AG10803 (cell line): Measurements from ENCODE around the gene OR1I1.
"Not testable (repeated sequence)": the region's sequence is repeated elsewhere in the genome, so short reads cannot be mapped to it uniquely, and the experiment has no call there.

Source experiments
- DNase-seq: peaks from one replicate; pipeline ENCODE4 v3.0.0; 2010; ENCODE audit warnings: low read depth
- H3K4me3 ChIP-seq: 2 replicates; pipeline ENCODE4 v1.5.1; 2011; ENCODE audit warnings: mild to moderate bottlenecking, low read length, control low read depth
- CTCF ChIP-seq: conservative IDR thresholded peaks from 2 replicates; pipeline ENCODE4 v1.5.1; 2011; ENCODE audit warnings: mild to moderate bottlenecking, low read length, control low read depth, inconsistent platforms

The OR1I1 gene

GRCh38 chr19:15074371-15074770, 7.6 kb upstream of the OR1I1 start:
- no peak overlapping the region for H3K4me3 ChIP-seq
- TF ChIP-seq CTCF: no peak
- no peak for DNase-seq

- no peak for TF ChIP-seq CTCF
- H3K4me3 ChIP-seq: no peak overlapping the region
- DNase-seq: no peak
These were observed 6.2 kb upstream of the OR1I1 start for GRCh38 chr19:15075806-15076205.

GRCh38 chr19:15080002-15080401, 2.0 kb upstream of the OR1I1 start:
- not testable (repeated sequence) for H3K4me3 ChIP-seq, DNase-seq

GRCh38 chr19:15087182-15087581, 5.2 kb downstream of the OR1I1 start:
- TF ChIP-seq CTCF: no peak
- DNase-seq: no peak
- no peak overlapping the region for H3K4me3 ChIP-seq

- H3K4me3 ChIP-seq: no peak overlapping the region
- peak; percentile 64 for DNase-seq
- TF ChIP-seq CTCF: peak; percentile 71
These were observed 10.1 kb downstream of the OR1I1 start for GRCh38 chr19:15091918-15092753.

- no peak overlapping the region for H3K4me3 ChIP-seq
- DNase-seq: no peak
- no peak for TF ChIP-seq CTCF
These were observed 11.0 kb downstream of the OR1I1 start for GRCh38 chr19:15093001-15093400.

- no peak for TF ChIP-seq CTCF
- no peak overlapping the region for H3K4me3 ChIP-seq
- no peak for DNase-seq
These were observed 14.2 kb downstream of the OR1I1 start for GRCh38 chr19:15096223-15096622.

- DNase-seq, H3K4me3 ChIP-seq: not testable (repeated sequence)
These were observed 16.0 kb downstream of the OR1I1 start for GRCh38 chr19:15097980-15098379.
